ENCODE measurements around the gene ERFL.

ERFL gene

DNA sequence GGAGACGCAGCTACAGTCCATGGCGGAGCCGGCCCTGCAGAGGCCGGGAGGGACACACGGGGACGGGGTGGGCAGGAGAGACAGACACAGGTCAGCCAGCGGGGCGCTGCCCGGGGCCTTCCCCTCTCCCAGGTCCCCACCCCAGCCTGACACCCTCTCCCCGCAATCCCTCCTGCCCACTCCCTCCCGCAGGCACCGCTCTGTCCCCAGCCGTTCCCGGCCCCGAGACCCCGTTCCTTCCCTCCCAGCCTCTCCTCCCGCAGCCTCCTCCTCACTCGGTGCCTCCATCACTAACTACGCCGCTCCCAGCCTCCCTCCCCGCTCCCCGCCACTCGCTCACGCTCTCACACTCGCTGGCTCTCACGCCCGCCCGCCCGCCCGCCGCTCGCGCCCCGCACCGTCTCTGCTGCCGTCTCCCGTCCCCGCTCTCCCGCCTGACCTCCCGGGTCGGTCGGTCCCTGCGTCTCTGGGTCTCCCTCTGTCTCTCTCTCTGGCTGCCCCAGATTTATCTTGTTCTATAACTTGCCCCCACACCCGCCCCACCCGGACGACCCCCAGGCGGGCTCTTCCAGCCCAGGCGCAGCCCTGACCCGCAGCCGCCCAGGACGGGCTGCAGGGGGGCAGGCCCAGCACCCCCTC is 15.2 kb downstream of the ERFL start:
- DNase-seq = peak; percentile 29

DNA sequence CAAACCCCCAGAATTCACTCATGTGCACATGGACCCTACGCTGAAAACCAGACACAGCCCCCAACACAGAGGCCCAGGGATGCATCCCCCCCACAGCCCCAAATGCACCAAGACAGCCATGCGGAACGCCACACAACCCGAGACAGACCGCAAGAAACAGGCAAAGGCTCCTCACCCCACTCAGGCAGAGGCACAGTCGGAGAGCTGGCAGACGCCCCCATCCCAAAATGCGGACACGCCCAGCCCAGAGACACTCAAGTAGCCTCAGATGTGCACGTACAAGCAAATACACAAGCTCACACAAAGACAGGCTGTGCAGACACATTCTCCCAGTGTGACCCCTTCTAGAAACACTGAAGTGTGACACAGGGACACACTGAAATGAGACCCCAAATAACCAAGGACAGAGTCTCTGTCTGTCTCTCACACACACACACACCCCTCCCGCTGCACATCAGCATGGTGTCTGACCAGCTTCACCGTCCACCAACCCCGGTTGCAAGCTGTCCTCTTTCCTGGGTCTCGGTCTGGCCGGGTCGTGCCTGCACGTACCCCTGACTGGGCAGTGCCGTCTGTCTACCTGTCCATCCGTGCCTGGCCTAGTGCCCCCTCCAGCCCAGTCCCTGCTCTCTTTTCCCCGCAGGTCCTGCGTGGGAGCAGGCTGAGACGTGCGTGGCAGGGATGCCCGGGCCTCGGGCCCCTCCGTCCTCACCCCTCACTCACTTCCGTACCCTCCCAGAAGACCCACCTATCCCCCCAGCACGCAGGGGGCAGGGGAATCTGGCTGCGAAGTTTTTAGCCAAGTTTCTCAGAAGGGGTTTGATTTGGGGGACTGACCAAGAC is 16.1 kb downstream of the ERFL start:
- no peak for DNase-seq

DNA sequence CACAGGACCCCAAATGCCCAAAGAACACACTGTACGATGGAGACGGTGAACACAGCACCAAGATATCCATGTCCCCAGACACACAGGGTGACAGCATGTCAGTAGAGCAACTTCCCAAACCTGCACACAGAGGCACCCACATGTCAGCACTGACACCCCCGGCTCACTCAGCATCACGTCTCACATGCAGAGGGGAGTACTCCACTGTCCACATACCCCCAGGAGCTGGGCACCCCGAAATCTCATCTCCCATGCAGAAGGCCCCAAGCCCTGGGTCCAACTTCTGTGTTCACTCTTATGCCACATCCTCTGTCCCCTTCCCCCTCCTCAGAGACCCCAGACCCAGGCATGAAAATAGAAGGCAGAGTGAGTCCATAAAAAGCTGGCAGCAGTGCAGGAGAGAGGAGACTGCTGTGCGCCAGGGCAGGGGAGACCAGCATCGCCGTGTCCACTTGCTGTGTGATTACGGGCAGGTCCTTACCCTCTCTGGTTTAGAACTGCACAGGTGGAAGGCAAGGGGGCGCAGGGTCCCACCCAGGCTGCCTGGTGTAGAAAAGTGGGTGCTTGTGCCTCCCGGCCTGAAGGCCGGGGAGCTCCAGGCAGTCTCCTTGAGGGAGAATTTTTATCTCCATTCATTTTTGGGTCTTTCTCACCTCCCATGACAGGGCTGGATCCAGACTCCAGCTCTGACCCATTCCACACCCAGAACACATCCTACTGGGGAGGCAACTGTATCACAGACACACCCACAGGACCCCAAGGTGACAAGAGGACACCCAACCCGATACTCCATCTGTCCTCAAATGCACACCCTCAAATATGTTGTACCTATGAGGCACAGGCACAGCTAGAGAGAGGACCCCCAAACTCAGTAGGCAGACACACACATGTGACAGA is 17.0 kb downstream of the ERFL start:
- DNase-seq = no peak

DNA sequence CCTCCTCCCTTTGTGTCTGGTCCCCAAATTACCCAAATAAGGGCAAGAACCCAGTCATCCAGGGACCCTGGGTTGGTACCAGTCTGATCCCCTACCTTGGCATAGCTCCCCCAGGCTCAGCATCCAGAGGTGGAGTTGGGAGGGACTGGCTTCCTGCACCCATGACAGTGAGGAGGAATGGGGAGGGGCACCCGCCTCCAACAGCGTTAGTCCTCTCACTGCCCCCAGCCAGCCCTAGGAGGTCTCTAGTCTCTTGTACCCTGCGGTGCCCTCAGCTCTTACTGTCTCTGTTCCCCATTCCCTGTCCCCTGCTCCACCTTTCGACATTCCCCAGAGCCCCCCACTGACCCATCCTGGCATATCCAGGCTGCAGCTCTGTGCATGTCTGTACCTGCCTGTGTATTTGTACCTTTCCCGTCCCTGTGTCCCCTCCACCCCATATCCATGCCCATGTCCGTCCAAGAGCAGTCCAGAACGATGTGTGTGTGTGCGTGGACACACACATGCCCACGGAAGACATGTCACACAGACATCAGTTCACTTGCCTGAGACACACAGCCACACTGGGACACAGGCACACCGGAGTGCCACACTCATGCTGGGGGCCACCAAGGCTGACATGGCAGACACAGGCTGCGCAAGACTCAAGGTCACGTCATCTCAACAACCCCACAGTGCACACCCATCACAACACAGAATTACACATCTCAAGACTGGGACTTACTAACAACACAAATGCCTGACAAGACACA is 17.8 kb downstream of the ERFL start:
- DNase-seq = no peak

DNA sequence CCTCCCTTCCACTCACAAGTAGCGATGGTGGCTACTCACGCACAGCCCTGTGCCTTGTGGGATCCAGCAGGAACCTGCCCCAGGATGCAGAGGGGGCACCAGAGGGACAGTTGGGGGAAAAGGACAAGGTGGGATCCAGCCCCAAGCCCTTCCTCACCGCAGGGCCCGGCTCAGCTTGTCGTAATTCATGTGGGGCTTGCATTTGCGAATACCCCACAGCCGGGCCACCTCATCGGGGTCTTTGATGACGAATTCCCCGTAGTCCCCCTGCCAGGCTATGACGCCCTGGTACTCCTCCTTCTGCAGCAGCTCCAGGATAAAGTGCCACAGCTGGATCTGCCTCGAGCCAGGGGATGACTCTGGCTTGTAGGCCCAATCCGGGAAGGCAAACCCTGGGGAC is 18.5 kb downstream of the ERFL start:
- no peak for DNase-seq

DNA sequence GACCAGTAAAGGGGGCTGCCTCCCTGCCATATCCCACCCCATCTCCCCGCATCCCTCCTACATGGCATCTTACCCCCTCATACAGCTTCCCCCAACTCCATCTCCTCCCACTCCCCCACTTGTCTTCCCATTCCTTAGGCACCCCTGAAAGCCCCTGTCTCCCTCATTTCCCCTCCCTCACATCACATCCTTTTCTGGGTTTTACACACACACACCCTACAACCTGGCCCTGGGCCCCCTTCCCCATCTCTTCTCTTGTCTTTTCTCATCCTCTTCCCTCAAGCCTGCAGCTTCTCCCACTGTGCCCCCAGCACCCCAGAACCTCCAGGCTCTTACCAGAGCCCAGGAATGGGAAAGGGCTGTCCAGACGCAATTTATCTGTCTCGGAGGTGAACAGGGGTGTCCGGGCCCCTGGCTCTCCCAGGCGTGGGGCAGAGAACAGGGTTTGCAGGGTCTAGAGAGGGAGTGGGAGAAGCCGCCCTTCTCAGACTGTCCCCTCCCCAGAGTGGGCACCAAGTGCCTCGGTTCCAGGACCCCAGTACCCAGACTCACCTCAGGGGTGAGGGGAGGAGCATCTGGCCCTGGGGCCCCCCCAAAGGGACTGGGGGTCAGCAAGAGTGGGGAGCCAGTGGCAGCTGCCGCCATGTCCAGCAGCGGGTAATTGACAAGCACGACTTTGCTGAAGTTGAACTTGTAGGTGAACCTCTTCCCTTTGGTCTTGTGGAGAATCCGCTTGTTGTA is 19.4 kb downstream of the ERFL start:
- no peak for DNase-seq

DNA sequence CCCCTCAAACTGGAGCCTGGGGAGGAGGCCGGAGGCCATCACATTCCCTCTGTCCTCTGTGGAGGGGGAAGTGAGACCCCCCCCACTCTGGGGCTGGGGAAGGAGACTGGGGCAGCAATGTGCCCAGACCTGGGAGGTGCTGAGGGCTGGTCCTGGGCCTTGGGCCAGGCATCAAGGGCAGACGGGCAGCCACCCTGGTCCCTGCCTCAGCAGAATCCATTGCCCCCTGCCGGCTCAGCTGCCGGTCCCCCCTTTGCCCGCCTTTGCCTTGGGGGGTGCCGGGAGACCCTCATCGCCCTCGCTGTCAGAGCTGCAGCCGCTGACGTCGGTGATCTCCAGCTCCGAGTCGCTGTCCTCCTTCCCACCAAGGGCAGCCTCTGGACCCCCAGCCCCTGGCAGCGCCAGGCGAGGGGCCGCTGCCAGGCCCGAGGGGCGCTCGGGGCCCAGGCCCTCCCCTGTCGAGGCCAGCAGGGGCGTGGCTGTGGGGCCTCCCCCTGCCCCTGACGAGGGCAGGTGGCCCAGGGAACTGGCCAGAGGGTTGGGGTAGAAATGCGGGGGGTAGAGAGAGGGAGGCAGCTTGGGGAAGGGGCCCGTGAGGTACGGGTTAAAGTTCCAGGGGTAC is 20.1 kb downstream of the ERFL start:
- DNase-seq = no peak

DNA sequence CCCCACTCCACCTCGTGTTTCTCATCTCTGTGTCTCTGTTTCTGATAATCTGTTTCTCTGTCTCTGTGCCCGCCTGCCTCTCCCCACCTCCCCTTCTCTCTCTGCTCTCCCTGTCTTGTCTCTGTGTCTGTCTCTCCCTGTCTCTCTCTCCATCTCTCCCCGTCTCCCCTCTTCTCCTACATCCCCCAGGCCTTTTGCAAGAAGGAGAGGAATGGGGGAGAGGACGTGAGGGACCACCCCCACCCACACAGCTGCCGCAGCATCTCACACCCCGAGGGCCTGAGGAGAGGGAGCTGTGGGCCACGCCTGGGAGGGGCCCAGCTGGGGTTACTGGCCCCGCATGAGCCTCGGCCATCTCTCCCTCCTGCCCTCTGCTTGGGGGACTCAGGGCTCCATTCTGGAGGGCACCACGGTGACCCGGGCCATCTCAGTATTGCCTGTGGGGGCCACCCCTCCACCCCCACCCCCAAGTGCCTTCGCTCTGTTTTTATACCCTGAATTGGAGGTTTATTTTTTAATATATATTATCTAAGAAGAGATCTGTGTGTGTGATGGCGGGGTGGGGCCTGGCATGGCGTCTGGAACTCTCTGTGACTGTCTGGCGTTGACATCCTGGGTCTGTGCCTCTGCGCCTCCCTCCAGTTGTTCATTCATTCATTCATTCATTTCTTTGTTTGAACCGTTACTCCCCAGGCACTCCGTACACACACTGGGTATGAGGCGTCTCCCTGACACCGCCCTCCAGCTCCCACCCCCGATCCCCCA is 21.2 kb downstream of the ERFL start:
- no peak for DNase-seq

DNA sequence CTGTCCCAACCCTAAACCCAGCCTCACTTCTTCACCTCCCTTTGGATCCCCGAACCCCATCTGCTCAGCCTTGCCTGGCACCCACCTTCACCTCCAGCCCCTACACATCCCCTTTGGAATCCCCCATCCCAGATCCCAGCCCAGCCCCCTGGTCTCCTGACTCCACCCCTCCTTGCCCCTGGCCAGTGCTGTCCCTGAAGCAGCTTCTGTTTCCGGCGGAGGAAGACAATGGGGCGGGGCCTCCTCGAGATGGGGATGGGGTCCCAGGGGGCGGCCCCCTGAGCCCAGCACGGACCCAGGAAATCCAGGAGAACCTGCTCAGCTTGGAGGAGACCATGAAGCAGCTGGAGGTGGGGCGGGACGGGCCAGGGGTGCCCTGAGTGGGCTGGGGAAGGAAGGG is 22.0 kb downstream of the ERFL start:
- DNase-seq = no peak

DNA sequence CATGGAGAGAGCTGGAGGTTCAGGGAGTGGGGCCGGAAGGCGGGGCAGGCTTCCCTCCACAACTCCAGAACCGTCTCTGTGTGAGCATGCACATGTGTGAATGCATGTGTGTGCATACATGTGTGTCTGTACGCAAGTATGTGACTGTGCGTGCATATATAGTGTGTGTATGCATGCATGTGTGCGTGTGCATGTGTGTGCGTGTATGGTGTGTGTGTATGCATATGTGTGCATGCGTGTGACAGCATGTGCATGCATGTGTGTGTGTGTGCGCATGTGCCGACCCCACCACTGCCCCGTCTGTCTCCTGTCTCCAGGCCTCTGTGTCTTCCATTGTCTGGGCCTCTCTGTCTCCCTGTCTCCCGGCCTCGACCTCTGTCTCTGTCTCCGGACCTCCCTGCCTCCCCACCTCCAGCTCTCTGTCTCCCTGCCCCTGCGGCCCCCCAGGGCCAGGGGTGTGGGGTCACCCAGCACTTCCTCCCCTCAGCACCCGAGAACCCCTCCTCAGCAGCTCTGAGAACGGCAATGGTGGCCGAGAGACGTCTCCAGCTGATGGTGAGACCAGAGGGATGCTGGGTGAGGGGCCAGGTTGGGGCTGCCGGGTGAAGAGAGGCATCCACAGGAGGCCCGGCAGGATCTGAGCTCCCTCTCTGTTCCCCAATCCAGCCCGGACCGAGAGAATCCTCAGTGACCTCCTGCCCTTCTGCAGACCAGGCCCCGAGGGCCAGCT is 22.8 kb downstream of the ERFL start:
- no peak for DNase-seq

DNA sequence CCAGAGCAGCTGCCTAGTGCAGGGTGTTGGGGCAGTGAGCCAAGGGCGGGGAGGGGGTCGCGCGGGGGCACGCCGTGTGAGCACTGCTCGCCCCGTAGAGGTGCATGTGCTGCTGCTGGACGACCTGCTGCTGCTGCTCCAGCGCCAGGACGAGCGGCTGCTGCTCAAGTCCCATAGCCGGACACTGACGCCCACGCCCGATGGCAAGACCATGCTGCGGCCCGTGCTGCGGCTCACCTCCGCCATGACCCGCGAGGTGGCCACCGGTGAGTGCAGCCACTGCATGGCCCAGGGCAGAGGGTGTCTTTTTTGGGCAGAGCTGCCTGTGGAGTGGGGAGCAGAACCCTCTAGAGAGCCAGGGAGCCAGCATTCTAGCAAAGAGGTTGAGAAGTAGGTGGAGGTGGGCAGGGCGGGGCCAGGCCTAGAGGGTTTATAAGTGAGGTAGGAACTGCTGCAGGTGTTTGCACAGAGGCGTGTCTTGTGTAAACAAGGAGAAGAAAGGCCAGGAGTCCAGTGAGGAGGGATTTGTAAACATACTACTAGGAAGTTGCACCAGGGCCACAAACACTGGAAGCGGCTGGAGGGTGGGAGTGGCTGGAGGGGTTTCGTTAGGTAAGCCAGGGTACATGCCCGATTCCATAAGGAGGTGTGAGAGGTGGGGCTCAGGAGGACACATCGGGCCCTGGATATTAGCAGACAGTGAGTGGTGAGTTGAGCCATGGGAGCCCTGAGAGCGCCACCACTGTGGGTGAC is 24.0 kb downstream of the ERFL start:
- DNase-seq = no peak

DNA sequence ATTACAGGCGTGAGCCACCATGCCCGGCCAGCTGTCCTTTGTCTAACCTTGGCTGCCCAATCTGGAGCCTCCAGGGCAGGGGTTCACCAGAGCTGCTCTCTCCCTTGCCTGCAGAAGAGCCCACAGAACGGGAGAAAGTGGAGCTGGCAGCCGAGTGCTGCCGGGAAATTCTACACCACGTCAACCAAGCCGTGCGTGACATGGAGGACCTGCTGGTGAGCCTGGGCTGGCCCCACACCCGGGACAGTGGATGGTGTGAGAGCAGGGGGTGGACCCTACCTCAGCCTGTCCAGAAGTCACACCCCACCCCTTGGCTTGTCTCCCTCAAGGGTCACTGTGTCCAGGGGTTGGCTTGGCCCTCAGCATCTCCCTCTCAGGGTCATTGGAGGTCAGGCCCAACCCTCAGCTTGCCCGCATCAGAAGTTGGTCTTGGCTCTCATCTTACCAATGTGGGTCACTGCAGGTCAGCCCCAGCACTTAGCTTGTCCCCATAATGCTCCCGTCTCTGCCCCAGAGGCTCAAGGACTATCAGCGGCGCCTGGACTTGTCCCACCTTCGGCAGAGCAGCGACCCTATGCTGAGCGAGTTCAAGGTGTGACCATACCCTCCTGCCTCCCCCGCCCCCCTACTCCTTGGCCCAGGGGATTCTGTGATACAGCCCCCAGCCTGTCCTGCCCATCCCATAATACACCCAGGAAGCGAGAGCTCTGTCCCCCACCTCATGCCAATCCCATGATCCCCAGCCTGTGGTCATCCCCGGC is 24.9 kb downstream of the ERFL start:
- no peak for DNase-seq

DNA sequence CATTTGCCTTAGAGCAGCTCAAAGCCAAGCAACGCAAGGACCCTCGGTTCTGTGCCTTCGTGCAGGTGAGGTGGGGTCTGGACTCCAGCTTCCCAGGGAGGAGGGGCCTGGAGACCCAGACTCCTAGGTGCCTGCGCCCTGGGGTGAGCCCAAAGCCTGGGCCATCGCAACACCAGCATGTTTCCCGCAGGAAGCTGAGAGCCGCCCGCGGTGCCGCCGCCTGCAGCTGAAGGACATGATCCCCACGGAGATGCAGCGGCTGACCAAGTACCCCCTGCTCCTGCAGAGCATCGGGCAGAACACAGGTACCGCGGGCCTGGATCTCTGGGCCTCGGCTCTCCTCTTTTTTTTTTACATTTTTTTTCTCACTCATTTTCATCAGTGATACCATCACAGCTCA is 25.7 kb downstream of the ERFL start:
- DNase-seq = no peak

DNA sequence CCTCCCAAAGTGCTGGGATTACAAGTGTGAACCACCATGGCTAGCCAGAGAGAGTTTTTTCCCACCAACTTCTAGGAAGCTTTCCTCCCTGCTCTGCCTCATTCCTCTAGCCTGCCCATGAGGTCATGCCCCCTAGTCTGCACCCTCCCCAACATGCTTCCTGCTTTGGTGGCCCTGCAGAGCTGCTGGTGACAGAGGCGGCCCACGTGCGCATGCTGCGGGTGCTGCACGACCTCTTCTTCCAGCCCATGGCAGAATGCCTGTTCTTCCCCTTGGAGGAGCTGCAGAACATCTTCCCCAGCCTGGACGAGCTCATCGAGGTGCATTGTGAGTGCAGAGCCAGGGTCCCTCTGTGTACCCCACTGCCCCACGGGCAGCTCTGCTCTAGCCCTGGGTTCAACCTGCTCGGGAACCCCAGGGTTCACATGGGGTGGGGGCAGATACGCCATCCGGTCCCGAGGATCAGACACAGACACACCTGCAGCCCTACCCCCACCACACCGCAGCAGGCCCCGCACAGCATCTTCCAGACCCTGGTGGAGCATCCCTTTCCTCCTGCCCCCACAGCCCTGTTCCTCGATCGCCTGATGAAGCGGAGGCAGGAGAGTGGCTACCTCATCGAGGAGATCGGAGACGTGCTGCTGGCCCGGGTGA is 26.4 kb downstream of the ERFL start:
- no peak for DNase-seq

DNA sequence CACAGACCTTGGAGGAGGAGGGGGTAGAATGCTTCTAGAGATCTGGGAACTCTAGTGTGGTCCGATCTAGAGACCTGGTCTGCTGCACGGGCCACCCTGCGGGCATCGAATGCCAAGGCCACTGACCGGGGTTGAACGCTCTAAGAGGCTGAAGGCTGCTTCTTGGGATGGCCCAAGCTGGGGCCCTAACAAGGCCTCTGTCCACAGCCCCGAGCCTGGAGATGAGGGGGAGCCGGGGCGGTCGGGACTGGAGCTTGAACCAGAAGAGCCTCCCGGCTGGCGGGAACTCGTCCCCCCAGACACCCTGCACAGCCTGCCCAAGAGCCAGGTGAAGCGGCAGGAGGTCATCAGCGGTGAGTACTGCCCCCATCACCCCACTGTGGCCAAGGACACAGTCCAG is 30.0 kb downstream of the ERFL start:
- DNase-seq = no peak

DNA sequence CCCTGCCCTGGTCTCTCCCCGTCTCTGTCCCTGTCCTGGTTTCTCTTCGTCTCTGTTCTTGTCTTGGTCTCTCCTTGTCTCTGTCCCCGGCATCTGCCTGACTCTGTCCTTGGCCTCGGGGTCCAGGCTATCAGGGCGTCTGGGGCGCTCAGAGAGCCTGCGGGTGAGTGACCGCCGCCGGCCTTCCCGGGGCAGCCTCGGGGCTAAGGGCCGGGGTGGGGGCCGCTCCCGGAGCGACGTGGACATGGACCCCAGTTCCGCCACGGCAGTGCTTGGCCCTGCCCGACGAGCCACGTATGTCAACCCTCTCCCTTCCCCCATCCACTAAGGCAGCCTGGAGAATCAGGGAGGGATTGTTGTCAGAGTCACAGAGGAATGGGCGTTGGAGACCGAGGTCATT is 30.4 kb downstream of the ERFL start:
- DNase-seq = no peak

DNA sequence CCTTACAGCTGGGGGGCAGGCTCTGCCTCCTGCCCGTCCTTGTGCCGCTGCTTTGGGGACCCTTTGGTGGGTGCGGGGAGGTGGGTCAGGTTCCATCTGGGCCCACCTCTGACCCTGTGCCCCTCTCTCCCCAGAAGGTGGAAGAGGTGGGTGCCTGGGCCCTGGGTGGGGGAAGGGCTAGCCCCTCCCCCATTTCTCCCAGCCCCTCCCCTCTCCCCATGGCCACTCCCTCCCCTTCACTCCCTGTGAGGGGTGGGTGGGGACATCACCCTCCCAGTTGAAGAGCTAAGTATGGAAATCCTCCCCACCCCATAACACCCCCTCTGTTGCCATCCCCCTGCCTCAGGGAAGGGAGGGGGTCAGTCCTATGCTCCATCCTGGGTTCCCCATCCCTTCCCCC is 31.1 kb downstream of the ERFL start:
- no peak for DNase-seq

DNA sequence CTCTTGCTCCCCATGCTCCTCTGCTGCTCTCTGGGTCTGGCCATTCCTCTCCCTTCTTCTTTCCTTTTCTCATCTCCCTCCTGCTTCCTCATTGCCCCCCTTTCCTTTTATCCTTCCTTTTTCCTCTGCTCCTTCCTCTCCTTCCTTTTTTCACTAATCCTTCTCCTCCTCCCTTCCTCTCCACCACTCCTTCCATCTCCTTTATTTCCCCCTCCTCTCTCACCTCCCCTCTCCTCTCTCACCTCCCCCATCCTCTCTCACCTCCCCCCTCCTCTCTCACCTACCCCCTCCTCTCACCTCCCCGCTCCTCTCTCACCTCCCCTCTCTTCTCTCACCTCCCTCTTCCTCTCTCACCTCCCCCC is 31.7 kb downstream of the ERFL start:
- DNase-seq = no peak

All from T-helper 9 cell (primary cell).